ENCODE measurements around the gene DECR2. TPM values are rescaled to one million over a fixed set of nuclear protein-coding genes. Genes with fewer than 3 reads are reported as not detected.

Gene DECR2
- total RNA-seq, 1 experiment from 2014 or later, result 27.5 TPM

DNA sequence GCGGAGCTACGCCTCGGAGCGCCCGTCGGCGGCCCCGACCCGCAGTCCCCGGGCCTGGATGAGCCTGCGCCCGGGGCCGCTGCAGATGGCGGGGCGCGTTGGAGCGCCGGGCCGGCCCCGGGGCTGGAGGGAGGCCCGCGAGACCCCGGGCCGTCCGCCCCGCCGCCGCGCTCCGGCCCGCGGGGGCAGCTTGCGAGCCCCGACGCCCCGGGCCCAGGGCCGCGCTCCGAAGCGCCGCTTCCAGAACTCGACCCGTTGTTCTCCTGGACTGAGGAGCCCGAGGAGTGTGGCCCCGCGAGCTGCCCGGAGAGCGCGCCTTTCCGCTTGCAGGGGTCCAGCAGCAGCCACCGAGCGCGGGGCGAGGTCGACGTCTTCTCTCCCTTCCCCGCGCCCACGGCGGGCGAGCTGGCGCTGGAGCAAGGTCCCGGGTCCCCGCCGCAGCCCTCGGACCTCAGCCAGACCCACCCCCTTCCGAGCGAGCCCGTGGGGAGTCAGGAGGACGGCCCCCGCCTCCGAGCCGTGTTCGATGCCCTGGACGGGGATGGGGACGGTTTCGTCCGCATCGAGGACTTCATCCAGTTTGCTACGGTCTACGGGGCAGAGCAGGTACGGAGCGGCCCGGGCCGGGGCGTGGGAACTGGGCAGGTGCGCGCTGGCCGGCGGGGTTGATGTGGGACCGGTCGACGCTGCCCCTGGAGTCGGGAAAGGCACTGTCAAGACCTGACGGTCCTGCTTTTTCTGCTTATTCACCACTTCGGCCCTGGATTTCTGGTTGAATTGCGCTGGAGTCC is 24.6 kb downstream of the DECR2 start:
- BruUV-seq (replicated peaks), result no TSS peak
- Histone ChIP-seq H3K27me3 (replicated peaks; ENCODE audit: insufficient read depth, low read depth, low read length, poor library complexity) (no peaks in the 10 kb centered on the region), H3K4me3 (ENCODE audit: low read depth, low read length, poor library complexity, severe bottlenecking) (peak overlapping the region; percentile 89), H3K9me3 (ENCODE audit: low read depth, low read length, poor library complexity, severe bottlenecking) (no peaks in the 10 kb centered on the region), H3K27ac (ENCODE audit: low read depth, low read length, poor library complexity, severe bottlenecking) (peak overlapping the region; percentile 47), H3K4me1 (ENCODE audit: insufficient read depth, low read length, poor library complexity, severe bottlenecking) (peaks cover 8% of the 10 kb centered on the region), H3K36me3 (ENCODE audit: insufficient read depth, low read length, poor library complexity, severe bottlenecking) (no peaks in the 10 kb centered on the region)
- TF ChIP-seq EZH2 (IDR thresholded peaks at IDR 0.05; ENCODE audit: borderline replicate concordance, low read depth, low read length, poor library complexity, severe bottlenecking), result no peak
- TF ChIP-seq, protein P1, sequence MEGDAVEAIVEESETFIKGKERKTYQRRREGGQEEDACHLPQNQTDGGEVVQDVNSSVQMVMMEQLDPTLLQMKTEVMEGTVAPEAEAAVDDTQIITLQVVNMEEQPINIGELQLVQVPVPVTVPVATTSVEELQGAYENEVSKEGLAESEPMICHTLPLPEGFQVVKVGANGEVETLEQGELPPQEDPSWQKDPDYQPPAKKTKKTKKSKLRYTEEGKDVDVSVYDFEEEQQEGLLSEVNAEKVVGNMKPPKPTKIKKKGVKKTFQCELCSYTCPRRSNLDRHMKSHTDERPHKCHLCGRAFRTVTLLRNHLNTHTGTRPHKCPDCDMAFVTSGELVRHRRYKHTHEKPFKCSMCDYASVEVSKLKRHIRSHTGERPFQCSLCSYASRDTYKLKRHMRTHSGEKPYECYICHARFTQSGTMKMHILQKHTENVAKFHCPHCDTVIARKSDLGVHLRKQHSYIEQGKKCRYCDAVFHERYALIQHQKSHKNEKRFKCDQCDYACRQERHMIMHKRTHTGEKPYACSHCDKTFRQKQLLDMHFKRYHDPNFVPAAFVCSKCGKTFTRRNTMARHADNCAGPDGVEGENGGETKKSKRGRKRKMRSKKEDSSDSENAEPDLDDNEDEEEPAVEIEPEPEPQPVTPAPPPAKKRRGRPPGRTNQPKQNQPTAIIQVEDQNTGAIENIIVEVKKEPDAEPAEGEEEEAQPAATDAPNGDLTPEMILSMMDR (conservative IDR thresholded peaks at IDR 0.05; ENCODE audit: low read depth, low read length), result no peak
- intact Hi-C loops (cut with micrococcal nuclease; ENCODE audit: unreplicated experiment), result no loop called here
- ChIA-PET POLR2A (ENCODE audit: low non-redundant PET) (interaction anchor here (0.7 kb wide), 1 partner anchor 97 kb away, joined by 13 read pairs; no protein-coding TSS in a partner anchor), CTCF (no interaction called here)
- peak; percentile 23 for DNase-seq (ENCODE audit: low spot score)

DNA sequence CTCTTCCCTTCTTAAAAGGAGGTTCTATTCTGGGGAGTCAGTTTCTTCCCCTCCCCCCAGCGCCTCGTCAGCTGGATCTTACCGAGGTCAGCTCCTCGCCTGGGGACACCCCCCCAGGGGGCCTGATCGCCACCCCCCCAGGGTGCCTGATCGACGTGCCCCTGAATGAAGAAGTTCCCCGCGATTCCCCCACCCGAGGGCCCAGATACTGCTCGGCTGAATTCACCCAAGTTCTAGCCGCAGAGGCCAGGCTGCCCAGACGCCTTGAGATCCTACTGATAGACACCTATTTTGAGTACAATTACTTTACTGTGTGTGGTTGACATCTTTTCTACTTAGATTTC is 25.2 kb downstream of the DECR2 start:
- H3K27ac ChIP-seq (ENCODE audit: low read depth, low read length, poor library complexity, severe bottlenecking), result no peak overlapping the region
- no peaks in the 10 kb centered on the region for H3K36me3 ChIP-seq (ENCODE audit: insufficient read depth, low read length, poor library complexity, severe bottlenecking)
- intact Hi-C loops (cut with micrococcal nuclease; ENCODE audit: unreplicated experiment), result no loop called here
- BruUV-seq (replicated peaks), result no TSS peak
- peak overlapping the region; percentile 89 for H3K4me3 ChIP-seq (ENCODE audit: low read depth, low read length, poor library complexity, severe bottlenecking)
- H3K9me3 ChIP-seq (ENCODE audit: low read depth, low read length, poor library complexity, severe bottlenecking), result no peaks in the 10 kb centered on the region
- ChIA-PET POLR2A (ENCODE audit: low non-redundant PET) (no interaction called here), CTCF (no interaction called here)
- H3K4me1 ChIP-seq (ENCODE audit: insufficient read depth, low read length, poor library complexity, severe bottlenecking), result peaks cover 8% of the 10 kb centered on the region
- DNase-seq (ENCODE audit: low spot score), result no peak
- no peaks in the 10 kb centered on the region for H3K27me3 ChIP-seq (replicated peaks; ENCODE audit: insufficient read depth, low read depth, low read length, poor library complexity)
- TF ChIP-seq EZH2 (IDR thresholded peaks at IDR 0.05; ENCODE audit: borderline replicate concordance, low read depth, low read length, poor library complexity, severe bottlenecking), result no peak
- TF ChIP-seq, protein P1 (conservative IDR thresholded peaks at IDR 0.05; ENCODE audit: low read depth, low read length), result no peak

DNA sequence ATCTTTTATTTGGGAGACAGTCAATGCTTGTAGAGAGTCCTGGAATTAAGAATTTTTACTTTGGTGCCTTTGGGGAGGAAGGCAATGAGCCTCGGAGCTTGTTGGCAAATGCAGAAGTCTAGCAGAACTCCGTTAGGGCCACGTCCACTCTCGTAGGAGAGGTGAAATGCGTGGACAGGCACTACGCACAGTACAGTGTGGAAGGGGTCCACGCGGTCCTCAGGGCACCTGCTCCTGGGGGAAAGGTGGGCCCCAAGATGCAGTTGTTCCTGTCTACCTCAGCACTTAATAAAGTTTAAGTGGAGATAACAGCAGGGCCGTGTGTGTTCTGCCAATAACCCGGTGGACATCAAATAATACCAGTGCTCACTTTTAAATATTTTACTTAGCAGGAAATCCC is 25.6 kb downstream of the DECR2 start:
- TF ChIP-seq EZH2 (IDR thresholded peaks at IDR 0.05; ENCODE audit: borderline replicate concordance, low read depth, low read length, poor library complexity, severe bottlenecking), result no peak
- TF ChIP-seq, protein P1 (conservative IDR thresholded peaks at IDR 0.05; ENCODE audit: low read depth, low read length), result no peak
- H3K27ac ChIP-seq (ENCODE audit: low read depth, low read length, poor library complexity, severe bottlenecking), result no peak overlapping the region
- intact Hi-C loops (cut with micrococcal nuclease; ENCODE audit: unreplicated experiment), result no loop called here
- no peaks in the 10 kb centered on the region for H3K9me3 ChIP-seq (ENCODE audit: low read depth, low read length, poor library complexity, severe bottlenecking)
- peaks cover 8% of the 10 kb centered on the region for H3K4me1 ChIP-seq (ENCODE audit: insufficient read depth, low read length, poor library complexity, severe bottlenecking)
- ChIA-PET CTCF (no interaction called here), POLR2A (ENCODE audit: low non-redundant PET) (no interaction called here)
- H3K4me3 ChIP-seq (ENCODE audit: low read depth, low read length, poor library complexity, severe bottlenecking), result peak overlapping the region; percentile 89
- DNase-seq (ENCODE audit: low spot score), result no peak
- H3K36me3 ChIP-seq (ENCODE audit: insufficient read depth, low read length, poor library complexity, severe bottlenecking), result no peaks in the 10 kb centered on the region
- BruUV-seq (replicated peaks), result TSS peak; percentile 56
- H3K27me3 ChIP-seq (replicated peaks; ENCODE audit: insufficient read depth, low read depth, low read length, poor library complexity), result no peaks in the 10 kb centered on the region
